ENCODE results near the gene IL6.

Gene IL6

GRCh38 chr7:22730921-22731654, 4.1 kb downstream of the IL6 start:
- H3K9ac ChIP-seq (ENCODE audit: low read depth, low read length), result no peak overlapping the region
- H3K36me3 ChIP-seq (ENCODE audit: control insufficient read depth, insufficient read depth, low read length), result no peaks in the 10 kb centered on the region
- no peaks in the 10 kb centered on the region for H3K9me3 ChIP-seq (ENCODE audit: control insufficient read depth, insufficient read depth, low read length)
- H3K27me3 ChIP-seq (ENCODE audit: control insufficient read depth, insufficient read depth, low read length), result no peaks in the 10 kb centered on the region
- H3K4me1 ChIP-seq (ENCODE audit: control insufficient read depth, insufficient read depth, low read length), result peaks cover 4% of the 10 kb centered on the region
- no peak overlapping the region for H3K4me3 ChIP-seq (ENCODE audit: low read depth, low read length)

GRCh38 chr7:22731766-22732165, 4.8 kb downstream of the IL6 start:
- Histone ChIP-seq H3K4me1 (ENCODE audit: control insufficient read depth, insufficient read depth, low read length) (peaks cover under 1% of the 10 kb centered on the region), H3K9ac (ENCODE audit: low read depth, low read length) (no peak overlapping the region), H3K27me3 (ENCODE audit: control insufficient read depth, insufficient read depth, low read length) (no peaks in the 10 kb centered on the region), H3K9me3 (ENCODE audit: control insufficient read depth, insufficient read depth, low read length) (no peaks in the 10 kb centered on the region), H3K4me3 (ENCODE audit: low read depth, low read length) (no peak overlapping the region), H3K36me3 (ENCODE audit: control insufficient read depth, insufficient read depth, low read length) (no peaks in the 10 kb centered on the region)

- no peaks in the 10 kb centered on the region for H3K27me3 ChIP-seq (ENCODE audit: control insufficient read depth, insufficient read depth, low read length)
- no peaks in the 10 kb centered on the region for H3K36me3 ChIP-seq (ENCODE audit: control insufficient read depth, insufficient read depth, low read length)
- H3K4me3 ChIP-seq (ENCODE audit: low read depth, low read length), result no peak overlapping the region
- H3K4me1 ChIP-seq (ENCODE audit: control insufficient read depth, insufficient read depth, low read length), result no peaks in the 10 kb centered on the region
- no peak overlapping the region for H3K9ac ChIP-seq (ENCODE audit: low read depth, low read length)
- H3K9me3 ChIP-seq (ENCODE audit: control insufficient read depth, insufficient read depth, low read length), result no peaks in the 10 kb centered on the region
Observed at GRCh38 chr7:22732556-22733126, 5.6 kb downstream of the IL6 start.

- Histone ChIP-seq H3K4me1 (ENCODE audit: control insufficient read depth, insufficient read depth, low read length) (no peaks in the 10 kb centered on the region), H3K4me3 (ENCODE audit: low read depth, low read length) (no peak overlapping the region), H3K36me3 (ENCODE audit: control insufficient read depth, insufficient read depth, low read length) (no peaks in the 10 kb centered on the region), H3K27me3 (ENCODE audit: control insufficient read depth, insufficient read depth, low read length) (no peaks in the 10 kb centered on the region), H3K9me3 (ENCODE audit: control insufficient read depth, insufficient read depth, low read length) (no peaks in the 10 kb centered on the region), H3K9ac (ENCODE audit: low read depth, low read length) (no peak overlapping the region)
Observed at GRCh38 chr7:22733761-22734160, 6.8 kb downstream of the IL6 start.

- no peak overlapping the region for H3K9ac ChIP-seq (ENCODE audit: low read depth, low read length)
- no peaks in the 10 kb centered on the region for H3K9me3 ChIP-seq (ENCODE audit: control insufficient read depth, insufficient read depth, low read length)
- H3K4me3 ChIP-seq (ENCODE audit: low read depth, low read length), result no peak overlapping the region
- no peaks in the 10 kb centered on the region for H3K36me3 ChIP-seq (ENCODE audit: control insufficient read depth, insufficient read depth, low read length)
- H3K27me3 ChIP-seq (ENCODE audit: control insufficient read depth, insufficient read depth, low read length), result no peaks in the 10 kb centered on the region
- H3K4me1 ChIP-seq (ENCODE audit: control insufficient read depth, insufficient read depth, low read length), result no peaks in the 10 kb centered on the region
Observed at GRCh38 chr7:22743014-22743413, 16.0 kb downstream of the IL6 start.

GRCh38 chr7:22751341-22751740, 24.3 kb downstream of the IL6 start:
- Histone ChIP-seq H3K4me3 (ENCODE audit: low read depth, low read length) (no peak overlapping the region), H3K36me3 (ENCODE audit: control insufficient read depth, insufficient read depth, low read length) (no peaks in the 10 kb centered on the region), H3K9me3 (ENCODE audit: control insufficient read depth, insufficient read depth, low read length) (no peaks in the 10 kb centered on the region), H3K27me3 (ENCODE audit: control insufficient read depth, insufficient read depth, low read length) (no peaks in the 10 kb centered on the region), H3K4me1 (ENCODE audit: control insufficient read depth, insufficient read depth, low read length) (no peaks in the 10 kb centered on the region), H3K9ac (ENCODE audit: low read depth, low read length) (no peak overlapping the region)

- no peaks in the 10 kb centered on the region for H3K27me3 ChIP-seq (ENCODE audit: control insufficient read depth, insufficient read depth, low read length)
- H3K4me3 ChIP-seq (ENCODE audit: low read depth, low read length), result no peak overlapping the region
- no peaks in the 10 kb centered on the region for H3K36me3 ChIP-seq (ENCODE audit: control insufficient read depth, insufficient read depth, low read length)
- H3K9me3 ChIP-seq (ENCODE audit: control insufficient read depth, insufficient read depth, low read length), result no peaks in the 10 kb centered on the region
- no peak overlapping the region for H3K9ac ChIP-seq (ENCODE audit: low read depth, low read length)
- no peaks in the 10 kb centered on the region for H3K4me1 ChIP-seq (ENCODE audit: control insufficient read depth, insufficient read depth, low read length)
Observed at GRCh38 chr7:22757338-22757994, 30.5 kb downstream of the IL6 start.

GRCh38 chr7:22758576-22758975, 31.6 kb downstream of the IL6 start:
- Histone ChIP-seq H3K9ac (ENCODE audit: low read depth, low read length) (no peak overlapping the region), H3K27me3 (ENCODE audit: control insufficient read depth, insufficient read depth, low read length) (no peaks in the 10 kb centered on the region), H3K9me3 (ENCODE audit: control insufficient read depth, insufficient read depth, low read length) (no peaks in the 10 kb centered on the region), H3K4me3 (ENCODE audit: low read depth, low read length) (no peak overlapping the region), H3K4me1 (ENCODE audit: control insufficient read depth, insufficient read depth, low read length) (no peaks in the 10 kb centered on the region), H3K36me3 (ENCODE audit: control insufficient read depth, insufficient read depth, low read length) (no peaks in the 10 kb centered on the region)

- H3K9ac ChIP-seq (ENCODE audit: low read depth, low read length), result no peak overlapping the region
- no peaks in the 10 kb centered on the region for H3K36me3 ChIP-seq (ENCODE audit: control insufficient read depth, insufficient read depth, low read length)
- H3K27me3 ChIP-seq (ENCODE audit: control insufficient read depth, insufficient read depth, low read length), result no peaks in the 10 kb centered on the region
- no peak overlapping the region for H3K4me3 ChIP-seq (ENCODE audit: low read depth, low read length)
- H3K9me3 ChIP-seq (ENCODE audit: control insufficient read depth, insufficient read depth, low read length), result no peaks in the 10 kb centered on the region
- H3K4me1 ChIP-seq (ENCODE audit: control insufficient read depth, insufficient read depth, low read length), result no peaks in the 10 kb centered on the region
Observed at GRCh38 chr7:22759721-22760120, 32.7 kb downstream of the IL6 start.

GRCh38 chr7:22762866-22763265, 35.9 kb downstream of the IL6 start:
- Histone ChIP-seq H3K27me3 (ENCODE audit: control insufficient read depth, insufficient read depth, low read length) (no peaks in the 10 kb centered on the region), H3K9me3 (ENCODE audit: control insufficient read depth, insufficient read depth, low read length) (no peaks in the 10 kb centered on the region), H3K4me1 (ENCODE audit: control insufficient read depth, insufficient read depth, low read length) (no peaks in the 10 kb centered on the region), H3K4me3 (ENCODE audit: low read depth, low read length) (no peak overlapping the region), H3K9ac (ENCODE audit: low read depth, low read length) (no peak overlapping the region), H3K36me3 (ENCODE audit: control insufficient read depth, insufficient read depth, low read length) (no peaks in the 10 kb centered on the region)

- Histone ChIP-seq H3K4me3 (ENCODE audit: low read depth, low read length) (no peak overlapping the region), H3K27me3 (ENCODE audit: control insufficient read depth, insufficient read depth, low read length) (no peaks in the 10 kb centered on the region), H3K9ac (ENCODE audit: low read depth, low read length) (no peak overlapping the region), H3K36me3 (ENCODE audit: control insufficient read depth, insufficient read depth, low read length) (no peaks in the 10 kb centered on the region), H3K9me3 (ENCODE audit: control insufficient read depth, insufficient read depth, low read length) (no peaks in the 10 kb centered on the region), H3K4me1 (ENCODE audit: control insufficient read depth, insufficient read depth, low read length) (no peaks in the 10 kb centered on the region)
Observed at GRCh38 chr7:22765609-22766008, 38.6 kb downstream of the IL6 start.
